ENCODE results near the gene MAPK4.

DNA sequence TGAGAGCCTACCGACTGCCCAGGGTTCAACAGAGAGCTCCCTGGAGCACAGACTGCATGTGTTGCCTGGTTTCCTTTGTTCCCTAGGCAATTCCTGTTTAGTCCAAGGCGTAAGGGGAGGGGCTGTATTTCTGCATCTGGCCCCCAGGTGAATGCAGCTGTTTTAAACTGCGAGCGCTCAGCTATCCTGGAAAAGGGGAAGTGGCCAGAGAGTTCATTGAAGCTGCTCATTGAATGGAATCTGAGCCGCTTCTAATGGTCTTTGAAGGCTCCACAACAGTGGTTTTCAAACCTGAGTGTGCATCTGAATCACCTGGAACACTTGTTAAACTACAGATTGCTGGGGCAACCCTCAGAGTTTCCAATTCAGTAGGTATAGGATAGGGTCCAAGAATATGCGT, 18.1 kb downstream of the MAPK4 start:
- TF ChIP-seq, protein P1, sequence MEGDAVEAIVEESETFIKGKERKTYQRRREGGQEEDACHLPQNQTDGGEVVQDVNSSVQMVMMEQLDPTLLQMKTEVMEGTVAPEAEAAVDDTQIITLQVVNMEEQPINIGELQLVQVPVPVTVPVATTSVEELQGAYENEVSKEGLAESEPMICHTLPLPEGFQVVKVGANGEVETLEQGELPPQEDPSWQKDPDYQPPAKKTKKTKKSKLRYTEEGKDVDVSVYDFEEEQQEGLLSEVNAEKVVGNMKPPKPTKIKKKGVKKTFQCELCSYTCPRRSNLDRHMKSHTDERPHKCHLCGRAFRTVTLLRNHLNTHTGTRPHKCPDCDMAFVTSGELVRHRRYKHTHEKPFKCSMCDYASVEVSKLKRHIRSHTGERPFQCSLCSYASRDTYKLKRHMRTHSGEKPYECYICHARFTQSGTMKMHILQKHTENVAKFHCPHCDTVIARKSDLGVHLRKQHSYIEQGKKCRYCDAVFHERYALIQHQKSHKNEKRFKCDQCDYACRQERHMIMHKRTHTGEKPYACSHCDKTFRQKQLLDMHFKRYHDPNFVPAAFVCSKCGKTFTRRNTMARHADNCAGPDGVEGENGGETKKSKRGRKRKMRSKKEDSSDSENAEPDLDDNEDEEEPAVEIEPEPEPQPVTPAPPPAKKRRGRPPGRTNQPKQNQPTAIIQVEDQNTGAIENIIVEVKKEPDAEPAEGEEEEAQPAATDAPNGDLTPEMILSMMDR (IDR thresholded peaks at IDR 0.05), result no peak
- TF ChIP-seq POLR2A (IDR thresholded peaks at IDR 0.05), result no peak

Data from esophagus squamous epithelium (tissue), 4 donors.